SU-DHL-6 (cell line): ENCODE results near the gene RBM44.

ENCODE experiments used
- H2AFZ ChIP-seq: fragments of 200-600 bp; sonication (generic); 2 replicates; pipeline ENCODE4 v1.6.1; 2014; ENCODE audit warnings: low read depth, mild to moderate bottlenecking, moderate library complexity, mixed read lengths, antibody characterized with exemption, low read length; ENCODE audit not compliant: severe bottlenecking
- H3F3A ChIP-seq: fragments of 200-600 bp; shearing (Covaris generic); 2 replicates; pipeline ENCODE4 v1.6.0; 2016; ENCODE audit warnings: antibody characterized with exemption, mild to moderate bottlenecking; ENCODE audit not compliant: insufficient read depth
- H3K27ac ChIP-seq: fragments of 200-600 bp; sonication (generic); 2 replicates; pipeline ENCODE4 v1.5.1; 2016; ENCODE audit warnings: low read depth, mild to moderate bottlenecking, low read length, moderate library complexity, mixed read lengths
- H3K27me3 ChIP-seq: fragments of 200-600 bp; sonication (generic), shearing (Covaris generic); 2 replicates; pipeline ENCODE4 v1.6.0; 2014; ENCODE audit warnings: mild to moderate bottlenecking, low read length
- H3K36me3 ChIP-seq: fragments of 200-600 bp; sonication (generic); 2 replicates; pipeline ENCODE4 v1.6.1; 2014; ENCODE audit warnings: mild to moderate bottlenecking, low read length, mixed read lengths
- H3K4me2 ChIP-seq: fragments of 300-600, 200-600 bp; shearing (Covaris generic), sonication (generic); 2 replicates; pipeline ENCODE4 v1.6.0; 2014; ENCODE audit warnings: low read length, low read depth, mild to moderate bottlenecking; ENCODE audit not compliant: poor library complexity, severe bottlenecking
- H3K4me3 ChIP-seq: fragments of 200-600 bp; sonication (generic); 2 replicates; pipeline ENCODE4 v1.5.1; 2014; ENCODE audit warnings: antibody characterized with exemption, low read length, mild to moderate bottlenecking, mixed read lengths; ENCODE audit not compliant: insufficient read depth, poor library complexity, severe bottlenecking
- H3K79me2 ChIP-seq: fragments of 200-600 bp; sonication (generic); 2 replicates; pipeline ENCODE4 v1.6.1; 2014; ENCODE audit warnings: mild to moderate bottlenecking, low read length, moderate library complexity; ENCODE audit not compliant: insufficient read depth
- H3K9ac ChIP-seq: fragments of 200-600 bp; sonication (generic); 2 replicates; pipeline ENCODE4 v1.7.0; 2014; ENCODE audit warnings: mild to moderate bottlenecking, low read length
- H3K9me2 ChIP-seq: fragments of 200-600 bp; sonication (generic); replicated peaks from 2 replicates; pipeline ENCODE4 v1.6.1; 2014; ENCODE audit warnings: low read length; ENCODE audit not compliant: insufficient read depth
- H3K9me3 ChIP-seq: fragments of 200-600 bp; sonication (generic); 2 replicates; pipeline ENCODE4 v1.6.1; 2014; ENCODE audit warnings: low read length, mixed read lengths; ENCODE audit not compliant: insufficient read depth
- H4K20me1 ChIP-seq: fragments of 200-600 bp; sonication (generic); 2 replicates; pipeline ENCODE4 v1.6.1; 2014; ENCODE audit warnings: low read depth, mild to moderate bottlenecking, antibody characterized with exemption, low read length, moderate library complexity, mixed read lengths
- EZH2phosphoT487 ChIP-seq: fragments of 200-600 bp; sonication (generic), shearing (Covaris generic); conservative IDR thresholded peaks from 2 replicates; pipeline ENCODE4 v1.6.1; 2018; ENCODE audit warnings: mild to moderate bottlenecking, antibody characterized with exemption, low read length, moderate library complexity, mixed read lengths
- TF ChIP-seq, protein P1 (sequence below): fragments of 200-600 bp; sonication (generic); IDR thresholded peaks from one replicate; pipeline ENCODE4 v1.5.1; 2017; ENCODE audit warnings: antibody characterized with exemption, mild to moderate bottlenecking, low read length, moderate library complexity; ENCODE audit not compliant: insufficient read depth, poor library complexity, severe bottlenecking

The RBM44 gene

DNA sequence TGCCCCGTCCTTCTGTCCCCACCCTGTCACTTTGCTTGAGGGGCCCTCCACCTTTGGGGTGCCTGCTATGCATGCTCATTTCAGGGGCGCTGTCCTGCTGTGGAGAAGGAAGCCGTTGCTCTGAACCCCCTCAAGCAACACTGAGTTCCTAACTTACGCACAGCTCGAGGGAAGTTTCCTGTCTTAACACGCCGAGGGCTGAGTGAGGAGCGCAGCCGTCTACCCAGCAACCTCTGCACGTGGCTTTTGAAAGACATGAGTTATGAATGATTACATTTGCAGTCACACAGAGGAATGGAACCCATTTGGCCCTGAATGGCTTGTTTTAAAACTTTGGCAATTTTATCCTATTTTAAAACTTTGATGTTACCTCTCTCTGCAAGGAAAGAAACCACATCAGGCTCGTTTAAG is 74.8 kb downstream of the RBM44 start:
- Histone ChIP-seq H3K27ac (no peak overlapping the region), H2AFZ (no peak overlapping the region)

DNA sequence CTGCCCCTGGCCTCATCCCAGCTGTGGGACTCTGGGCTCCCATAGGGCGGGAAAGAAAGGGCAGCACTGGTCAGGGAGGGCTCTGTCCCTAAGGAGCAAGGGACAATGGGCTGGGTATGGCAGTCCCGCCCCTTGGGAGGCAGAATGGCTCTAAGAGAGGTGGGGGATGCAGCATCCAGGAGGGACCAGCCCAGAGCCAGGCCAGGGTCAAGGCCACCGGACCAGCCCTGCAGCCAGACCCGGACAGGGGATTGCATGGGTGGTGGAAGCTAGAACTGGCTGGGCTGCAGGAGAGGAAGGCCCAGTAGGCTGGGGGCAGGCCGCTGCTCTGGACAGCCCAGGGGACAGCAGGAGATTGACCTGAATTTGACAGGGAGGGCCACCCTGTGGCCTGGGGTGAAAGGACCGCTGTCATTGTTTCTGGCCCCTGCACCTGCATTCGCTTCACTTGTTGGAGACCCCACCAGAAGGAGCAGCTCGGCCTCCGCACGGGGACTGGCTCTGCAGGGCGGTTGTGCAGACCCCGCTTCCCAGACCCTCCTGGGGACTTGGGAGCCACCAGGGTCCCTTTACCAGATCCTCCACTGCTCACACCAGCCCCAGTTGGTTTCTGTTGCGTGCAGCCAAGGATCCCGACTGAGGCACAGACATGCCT is 75.4 kb downstream of the RBM44 start:
- Histone ChIP-seq H3K4me2 (no peak overlapping the region), H3F3A (no peaks in the 10 kb centered on the region), H4K20me1 (no peaks in the 10 kb centered on the region), H3K27me3 (no peaks in the 10 kb centered on the region), H3K27ac (no peak overlapping the region), H3K79me2 (no peaks in the 10 kb centered on the region), H3K36me3 (no peaks in the 10 kb centered on the region), H3K9me3 (no peaks in the 10 kb centered on the region), H3K4me3 (no peak overlapping the region), H2AFZ (no peak overlapping the region), H3K9me2 (no peaks in the 10 kb centered on the region), H3K9ac (no peak overlapping the region)
- no peak for TF ChIP-seq EZH2phosphoT487
- TF ChIP-seq, protein P1, sequence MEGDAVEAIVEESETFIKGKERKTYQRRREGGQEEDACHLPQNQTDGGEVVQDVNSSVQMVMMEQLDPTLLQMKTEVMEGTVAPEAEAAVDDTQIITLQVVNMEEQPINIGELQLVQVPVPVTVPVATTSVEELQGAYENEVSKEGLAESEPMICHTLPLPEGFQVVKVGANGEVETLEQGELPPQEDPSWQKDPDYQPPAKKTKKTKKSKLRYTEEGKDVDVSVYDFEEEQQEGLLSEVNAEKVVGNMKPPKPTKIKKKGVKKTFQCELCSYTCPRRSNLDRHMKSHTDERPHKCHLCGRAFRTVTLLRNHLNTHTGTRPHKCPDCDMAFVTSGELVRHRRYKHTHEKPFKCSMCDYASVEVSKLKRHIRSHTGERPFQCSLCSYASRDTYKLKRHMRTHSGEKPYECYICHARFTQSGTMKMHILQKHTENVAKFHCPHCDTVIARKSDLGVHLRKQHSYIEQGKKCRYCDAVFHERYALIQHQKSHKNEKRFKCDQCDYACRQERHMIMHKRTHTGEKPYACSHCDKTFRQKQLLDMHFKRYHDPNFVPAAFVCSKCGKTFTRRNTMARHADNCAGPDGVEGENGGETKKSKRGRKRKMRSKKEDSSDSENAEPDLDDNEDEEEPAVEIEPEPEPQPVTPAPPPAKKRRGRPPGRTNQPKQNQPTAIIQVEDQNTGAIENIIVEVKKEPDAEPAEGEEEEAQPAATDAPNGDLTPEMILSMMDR: no peak

More for the DNA sequence above, 74.8 kb downstream of the RBM44 start:
- Histone ChIP-seq H3K9me3 (no peaks in the 10 kb centered on the region), H3K36me3 (no peaks in the 10 kb centered on the region), H3K79me2 (no peaks in the 10 kb centered on the region), H3K4me2 (no peak overlapping the region), H3K27me3 (no peaks in the 10 kb centered on the region), H3F3A (no peaks in the 10 kb centered on the region), H3K9me2 (no peaks in the 10 kb centered on the region), H3K4me3 (no peak overlapping the region), H3K9ac (no peak overlapping the region), H4K20me1 (no peaks in the 10 kb centered on the region)
- TF ChIP-seq, protein P1: no peak
- no peak for TF ChIP-seq EZH2phosphoT487

- Histone ChIP-seq H3K9me3 (no peaks in the 10 kb centered on the region), H3K27ac (no peak overlapping the region), H3K36me3 (no peaks in the 10 kb centered on the region), H2AFZ (no peak overlapping the region), H3K4me3 (no peak overlapping the region), H3F3A (no peaks in the 10 kb centered on the region), H3K9me2 (no peaks in the 10 kb centered on the region), H3K79me2 (no peaks in the 10 kb centered on the region), H3K9ac (no peak overlapping the region), H3K4me2 (no peak overlapping the region), H3K27me3 (no peaks in the 10 kb centered on the region), H4K20me1 (no peaks in the 10 kb centered on the region)
- TF ChIP-seq EZH2phosphoT487: no peak
- TF ChIP-seq, protein P1: no peak
Observed at GRCh38 chr2:237874585-237875161, 76.1 kb downstream of the RBM44 start.
